ENCODE measurements around the gene USP49. TPM values are rescaled to one million over a fixed set of nuclear protein-coding genes. Genes with fewer than 3 reads are reported as not detected.
"Not testable (repeated sequence)": the region's sequence is repeated elsewhere in the genome, so short reads cannot be mapped to it uniquely, and the experiment has no call there.

Gene USP49
- total RNA-seq, 1 donor from 2014 or later = 0.71 TPM

GRCh38 chr6:41813469-41813868 lies 81.7 kb downstream of the USP49 start:
- intact Hi-C loops (cut with micrococcal nuclease) = no loop called here
- H3K4me1 ChIP-seq = peaks cover 25% of the 10 kb centered on the region
- no peaks in the 10 kb centered on the region for H3K36me3 ChIP-seq
- no peak overlapping the region for H3K4me3 ChIP-seq
- peak overlapping the region; percentile 57 for H3K27ac ChIP-seq (replicated peaks)
- no peak for DNase-seq
- H3K27me3 ChIP-seq (ENCODE audit: low read depth) = no peaks in the 10 kb centered on the region
- H3K9me3 ChIP-seq (replicated peaks) = no peaks in the 10 kb centered on the region
- no peak for TF ChIP-seq CTCF (IDR thresholded peaks at IDR 0.05; ENCODE audit: borderline replicate concordance)

- intact Hi-C loops (cut with micrococcal nuclease); H3K36me3 ChIP-seq; H3K27me3 ChIP-seq (ENCODE audit: low read depth); H3K27ac ChIP-seq (replicated peaks); H3K9me3 ChIP-seq (replicated peaks); H3K4me3 ChIP-seq; DNase-seq: not testable (repeated sequence)
- H3K4me1 ChIP-seq = peaks cover 25% of the 10 kb centered on the region
Measured at GRCh38 chr6:41811946-41812345, 83.2 kb downstream of the USP49 start.

GRCh38 chr6:41811095-41811494 lies 84.1 kb downstream of the USP49 start:
- intact Hi-C loops (cut with micrococcal nuclease) = no loop called here
- Histone ChIP-seq H3K27me3 (ENCODE audit: low read depth) (no peaks in the 10 kb centered on the region), H3K27ac (replicated peaks) (no peak overlapping the region), H3K36me3 (peaks cover 7% of the 10 kb centered on the region), H3K4me3 (no peak overlapping the region), H3K9me3 (replicated peaks) (no peaks in the 10 kb centered on the region), H3K4me1 (peaks cover 22% of the 10 kb centered on the region)
- TF ChIP-seq CTCF (IDR thresholded peaks at IDR 0.05; ENCODE audit: borderline replicate concordance) = no peak
- DNase-seq = no peak

- Histone ChIP-seq H3K36me3 (peaks cover 16% of the 10 kb centered on the region), H3K4me3 (no peak overlapping the region), H3K9me3 (replicated peaks) (no peaks in the 10 kb centered on the region), H3K27me3 (ENCODE audit: low read depth) (no peaks in the 10 kb centered on the region), H3K4me1 (peaks cover 9% of the 10 kb centered on the region), H3K27ac (replicated peaks) (no peak overlapping the region)
- intact Hi-C loops (cut with micrococcal nuclease) = no loop called here
- DNase-seq = no peak
- TF ChIP-seq CTCF (IDR thresholded peaks at IDR 0.05; ENCODE audit: borderline replicate concordance) = no peak
Measured at GRCh38 chr6:41805830-41806774, 89.1 kb downstream of the USP49 start.

- peak; percentile 51 for TF ChIP-seq CTCF (IDR thresholded peaks at IDR 0.05; ENCODE audit: borderline replicate concordance)
- no peak for DNase-seq
- Histone ChIP-seq H3K36me3 (peaks cover 19% of the 10 kb centered on the region), H3K4me1 (peaks cover 9% of the 10 kb centered on the region), H3K27me3 (ENCODE audit: low read depth) (no peaks in the 10 kb centered on the region), H3K27ac (replicated peaks) (no peak overlapping the region), H3K4me3 (no peak overlapping the region), H3K9me3 (replicated peaks) (no peaks in the 10 kb centered on the region)
- intact Hi-C loops (cut with micrococcal nuclease) = no loop called here
Measured at GRCh38 chr6:41801380-41801779, 93.8 kb downstream of the USP49 start.

GRCh38 chr6:41799559-41799911 lies 95.6 kb downstream of the USP49 start:
- Histone ChIP-seq H3K27me3 (ENCODE audit: low read depth) (no peaks in the 10 kb centered on the region), H3K4me1 (peaks cover 20% of the 10 kb centered on the region), H3K9me3 (replicated peaks) (no peaks in the 10 kb centered on the region), H3K4me3 (no peak overlapping the region), H3K36me3 (peaks cover 22% of the 10 kb centered on the region), H3K27ac (replicated peaks) (no peak overlapping the region)
- intact Hi-C loops (cut with micrococcal nuclease) = loop anchor here (10.0 kb wide), 1 partner anchor 125 kb away; the partner anchor contains the start of genes BYSL and MED20
- no peak for DNase-seq
- TF ChIP-seq CTCF (IDR thresholded peaks at IDR 0.05; ENCODE audit: borderline replicate concordance) = no peak

All from left ventricle myocardium inferior (tissue), 1 donor.